ENCODE measurements around the gene ZNF3. TPM values are rescaled to one million over a fixed set of nuclear protein-coding genes. Genes with fewer than 3 reads are reported as not detected.

The ZNF3 gene
- total RNA-seq, 4 donors from 2014 or later, result 37.4 to 42.7 (median 41.0) TPM

- H3K4me1 ChIP-seq, result peaks cover 0 to 2% (median 0%) of the 10 kb centered on the region in 4 donors
- peaks cover 10 to 68% (median 42%) of the 10 kb centered on the region in 4 donors for H3K36me3 ChIP-seq
- TF ChIP-seq EP300 (IDR thresholded peaks at IDR 0.05; ENCODE audit: low read depth), result no peak
- TF ChIP-seq CTCF (IDR thresholded peaks at IDR 0.05), result no peak
- no peak for TF ChIP-seq POLR2AphosphoS5 (IDR thresholded peaks at IDR 0.05)
- TF ChIP-seq POLR2A (IDR thresholded peaks at IDR 0.05), result no peak
- H3K4me3 ChIP-seq, result no peak overlapping the region
- intact Hi-C loops (cut with DNase I; ENCODE audit: low total_unique reads) (no loop called here), in situ Hi-C loops (cut with MboI; ENCODE audit: low pct_ligation_motif_present in 1 of 4, low pct_unique_long_range_greater_than_20kb in 1 of 4, low sequenced_read_pairs in 3 of 4) (loop anchor here in 3 of 4 donors (10.0 to 25.0 kb wide), 2 partner anchors 76 to 159 kb away; partner anchors contain the start of gene TRIM4 (in 3 of the 3))
- peaks cover 22 to 24% of the 10 kb centered on the region in 2 donors for H3K9me3 ChIP-seq
- no peak for DNase-seq
- H3K27me3 ChIP-seq, result no peaks in the 10 kb centered on the region
- no peak overlapping the region for H3K27ac ChIP-seq
- WGBS, 2 donors (ENCODE audit: low coverage in 1 of 2), result 93 to 97% methylated on average over 5 to 11 of the region's 11 CpGs
Observed at GRCh38 chr7:100071018-100071723, 10.4 kb downstream of the ZNF3 start.

GRCh38 chr7:100069991-100070390 is 11.5 kb downstream of the ZNF3 start:
- TF ChIP-seq EP300 (IDR thresholded peaks at IDR 0.05; ENCODE audit: low read depth), result no peak
- TF ChIP-seq POLR2A (IDR thresholded peaks at IDR 0.05), result no peak
- no peak for TF ChIP-seq CTCF (IDR thresholded peaks at IDR 0.05)
- no peak for TF ChIP-seq POLR2AphosphoS5 (IDR thresholded peaks at IDR 0.05)
- H3K4me1 ChIP-seq, result peaks cover 0 to 7% (median 6%) of the 10 kb centered on the region in 4 donors
- H3K27me3 ChIP-seq, result no peaks in the 10 kb centered on the region
- no peak overlapping the region for H3K27ac ChIP-seq
- no peak for DNase-seq
- no peak overlapping the region for H3K4me3 ChIP-seq
- intact Hi-C loops (cut with DNase I; ENCODE audit: low total_unique reads) (no loop called here), in situ Hi-C loops (cut with MboI; ENCODE audit: low pct_ligation_motif_present in 1 of 4, low pct_unique_long_range_greater_than_20kb in 1 of 4, low sequenced_read_pairs in 3 of 4) (loop anchor here in 3 of 4 donors (10.0 to 25.0 kb wide), 2 partner anchors 75 to 158 kb away; partner anchors contain the start of gene TRIM4 (in 3 of the 3))
- 93 to 100% methylated on average over 2 to 5 of the region's 5 CpGs for WGBS, 2 donors (ENCODE audit: low coverage in 1 of 2)
- peaks cover 22 to 24% of the 10 kb centered on the region in 2 donors for H3K9me3 ChIP-seq
- H3K36me3 ChIP-seq, result peaks cover 10 to 56% (median 36%) of the 10 kb centered on the region in 4 donors

- Histone ChIP-seq H3K27ac (no peak overlapping the region), H3K9me3 (peaks cover 15% of the 10 kb centered on the region in 2 donors), H3K4me3 (no peak overlapping the region), H3K4me1 (peaks cover 0 to 9% (median 6%) of the 10 kb centered on the region in 4 donors), H3K27me3 (no peaks in the 10 kb centered on the region), H3K36me3 (peaks cover 10 to 32% (median 20%) of the 10 kb centered on the region in 4 donors)
- 94 to 95% methylated on average over 3 to 7 of the region's 7 CpGs for WGBS, 2 donors (ENCODE audit: low coverage in 1 of 2)
- no peak for DNase-seq
- intact Hi-C loops (cut with DNase I; ENCODE audit: low total_unique reads) (no loop called here), in situ Hi-C loops (cut with MboI; ENCODE audit: low pct_ligation_motif_present in 1 of 4, low pct_unique_long_range_greater_than_20kb in 1 of 4, low sequenced_read_pairs in 3 of 4) (loop anchor here in 3 of 4 donors (25.0 kb wide), 1 partner anchor 155 kb away; the partner anchor contains the start of gene TRIM4 (in 3 of the 3))
- no peak for TF ChIP-seq POLR2AphosphoS5 (IDR thresholded peaks at IDR 0.05)
Observed at GRCh38 chr7:100066953-100067352, 14.6 kb downstream of the ZNF3 start.

GRCh38 chr7:100065452-100066186 is 15.9 kb downstream of the ZNF3 start:
- no peak overlapping the region for H3K4me3 ChIP-seq
- peak; percentile 37 for TF ChIP-seq EP300 (IDR thresholded peaks at IDR 0.05; ENCODE audit: low read depth)
- no peak for TF ChIP-seq POLR2A (IDR thresholded peaks at IDR 0.05)
- TF ChIP-seq POLR2AphosphoS5 (IDR thresholded peaks at IDR 0.05), result peak; percentile 70 to 92 (median 87)
- H3K4me1 ChIP-seq, result peaks cover 0 to 9% (median 6%) of the 10 kb centered on the region in 4 donors
- peak overlapping the region; percentile 42 to 80 (median 64) for H3K27ac ChIP-seq
- peaks cover 0 to 23% (median 7%) of the 10 kb centered on the region in 4 donors for H3K36me3 ChIP-seq
- 63 to 70% methylated on average over 6 to 8 of the region's 8 CpGs for WGBS, 2 donors (ENCODE audit: low coverage in 1 of 2)
- DNase-seq, result no peak
- no peaks in the 10 kb centered on the region for H3K27me3 ChIP-seq
- H3K9me3 ChIP-seq, result peaks cover 1 to 2% of the 10 kb centered on the region in 2 donors
- in situ Hi-C loops (cut with MboI; ENCODE audit: low pct_ligation_motif_present in 1 of 4, low pct_unique_long_range_greater_than_20kb in 1 of 4, low sequenced_read_pairs in 3 of 4) (loop anchor here in 3 of 4 donors (25.0 kb wide), 1 partner anchor 153 kb away; the partner anchor contains the start of gene TRIM4 (in 3 of the 3)), intact Hi-C loops (cut with DNase I; ENCODE audit: low total_unique reads) (no loop called here)

Data from transverse colon (tissue), 4 donors.